Stimulated activated CD4-positive, alpha-beta T cell treated with anti-CD3 and anti-CD28 coated beads, Interleukin-2, amount 100 ng/mL, for 24 hours (primary cell): ENCODE results near the gene FHIP1B.

ENCODE experiments used
- DNase-seq, 2 donors: peaks; one replicate each; pipeline ENCODE4 v3.0.0-alpha.2; 2020

FHIP1B gene

DNA sequence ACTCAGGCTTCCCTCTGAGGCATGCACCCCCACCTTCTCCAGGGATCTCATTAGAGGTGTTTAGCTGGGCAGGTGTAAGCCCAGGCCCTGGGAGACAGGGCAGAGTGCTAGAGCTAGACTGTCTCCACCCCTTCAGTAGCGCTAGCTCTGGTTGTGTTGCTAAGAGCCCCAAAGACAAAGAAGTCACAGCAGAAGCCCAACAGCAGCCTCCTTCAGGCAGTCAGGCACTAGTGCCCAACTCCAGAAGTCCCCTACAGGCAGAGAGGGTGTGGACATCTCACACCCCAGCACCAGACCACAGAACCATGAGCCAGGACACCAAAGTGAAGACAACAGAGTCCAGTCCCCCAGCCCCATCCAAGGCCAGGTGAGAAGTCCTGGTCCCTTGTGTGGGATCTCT is 4.5 kb upstream of the FHIP1B start, which contains the start of gene CNGA4:
Gene CNGA4 (plus strand): TSS at position 188 of the 400 bp plus-strand sequence. CDS start 118 bp downstream, at position 306.
- DNase-seq: no peak

DNA sequence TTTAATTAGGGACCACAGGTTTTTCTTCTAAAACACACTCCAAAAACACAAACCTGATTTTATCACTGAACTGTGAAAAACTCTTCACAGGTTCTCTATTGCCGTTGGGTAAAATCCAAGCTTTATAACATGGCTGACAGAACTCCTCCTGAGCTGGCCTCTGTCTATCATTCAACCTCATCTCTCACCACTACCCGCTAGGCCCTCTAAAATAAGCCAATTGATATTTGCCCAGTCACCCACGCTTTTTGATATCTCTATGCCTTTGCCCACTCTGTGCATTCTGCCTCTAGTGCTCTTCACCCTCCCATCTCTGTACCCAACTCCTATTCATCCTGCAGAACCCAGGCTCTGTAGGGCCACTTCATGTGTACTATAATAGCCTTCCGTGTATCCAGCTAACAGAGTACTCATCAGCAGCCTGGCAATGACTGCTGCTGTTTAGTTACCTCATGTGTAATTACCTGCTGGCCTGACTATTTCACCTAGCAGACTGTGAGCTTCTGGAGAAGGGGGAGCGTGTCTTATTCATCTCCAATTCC is 3.4 kb upstream of the FHIP1B start:
- DNase-seq: no peak

- DNase-seq: no peak
Measured at GRCh38 chr11:6237266-6237665, 2.8 kb upstream of the FHIP1B start.

- DNase-seq: no peak
Measured at GRCh38 chr11:6233984-6234386, 451 bp downstream of the FHIP1B start.

GRCh38 chr11:6232899-6233298 is 1.5 kb downstream of the FHIP1B start:
- no peak for DNase-seq

- DNase-seq: no peak
Measured at GRCh38 chr11:6229911-6230310, 4.5 kb downstream of the FHIP1B start.

GRCh38 chr11:6228520-6228919 is 5.9 kb downstream of the FHIP1B start:
- DNase-seq: no peak

DNA sequence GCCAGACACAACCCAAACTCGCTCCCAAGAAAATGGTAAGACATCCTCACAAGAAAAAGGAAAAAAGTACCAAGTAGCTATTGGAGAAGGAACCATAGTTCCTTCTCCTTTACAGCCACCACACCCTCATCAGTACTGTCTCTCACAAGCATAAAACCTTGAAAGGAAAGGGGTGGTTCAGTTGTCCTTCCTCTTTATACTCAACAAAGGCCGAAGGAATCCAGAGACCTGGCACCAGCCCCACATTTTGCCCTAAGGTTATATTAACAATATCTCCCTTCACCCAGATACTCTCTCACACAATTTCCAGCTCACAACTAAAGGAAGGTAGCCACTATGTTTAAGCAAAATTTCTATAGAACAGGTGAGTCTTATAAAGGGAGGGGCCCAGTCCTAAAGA is 8.5 kb downstream of the FHIP1B start:
- DNase-seq: no peak

DNA sequence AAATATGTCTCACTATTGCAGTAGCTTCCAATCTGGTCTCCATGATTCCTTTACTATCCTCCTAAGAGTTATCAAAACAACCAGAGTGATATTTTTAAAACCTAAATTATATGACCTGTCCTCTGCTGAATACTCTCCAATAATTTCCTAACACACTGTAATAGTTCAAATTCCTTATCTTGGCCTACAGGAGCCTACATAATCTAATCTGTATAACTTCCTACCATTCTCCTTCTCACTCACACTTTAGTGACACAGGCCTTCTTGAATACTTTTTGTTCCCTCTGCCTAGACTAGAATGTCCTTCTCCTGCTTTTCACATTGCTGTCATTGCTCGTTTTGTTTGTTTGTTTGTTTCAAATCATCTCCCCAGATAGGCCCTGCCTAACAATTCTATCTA is 9.4 kb downstream of the FHIP1B start:
- no peak for DNase-seq

DNA sequence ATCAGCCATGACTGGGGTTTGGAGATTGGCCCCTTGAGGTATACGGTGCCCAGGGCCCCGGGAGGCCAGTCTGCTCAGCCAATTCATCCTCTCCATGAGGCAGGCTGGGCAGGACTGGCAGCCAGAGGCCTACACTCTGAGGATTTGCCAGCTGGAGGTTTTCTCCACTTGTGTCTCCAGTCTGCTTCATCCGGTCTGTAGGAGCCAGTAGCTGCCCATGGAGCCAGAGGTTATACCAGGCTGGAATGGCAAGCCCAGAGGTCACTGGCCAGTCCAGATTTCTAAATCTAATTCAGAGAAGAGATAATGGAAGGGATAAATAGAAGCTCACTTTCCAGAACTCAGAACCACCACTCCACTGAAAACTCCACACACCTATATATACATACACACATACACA is 10.0 kb downstream of the FHIP1B start:
- DNase-seq: no peak

DNA sequence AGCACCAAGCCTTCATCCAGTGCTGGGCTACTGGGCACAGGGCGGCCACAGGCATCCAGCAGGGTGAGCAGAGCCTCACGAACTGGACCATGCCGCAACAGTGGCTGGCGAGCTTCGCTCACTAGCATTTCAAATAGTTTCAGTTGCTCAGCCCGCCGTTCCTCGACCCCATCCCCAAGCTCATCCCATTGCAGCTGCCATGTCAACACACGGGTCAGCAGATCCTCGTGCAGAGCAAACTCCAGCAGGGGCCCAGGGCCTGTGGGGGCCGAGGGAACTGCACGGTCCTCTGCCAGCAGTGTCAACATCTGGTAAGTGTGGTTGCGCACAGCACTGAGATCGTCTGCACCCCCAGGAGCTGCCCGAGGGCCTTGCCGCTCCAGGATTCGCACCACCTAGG is 10.6 kb downstream of the FHIP1B start:
- DNase-seq: no peak

DNA sequence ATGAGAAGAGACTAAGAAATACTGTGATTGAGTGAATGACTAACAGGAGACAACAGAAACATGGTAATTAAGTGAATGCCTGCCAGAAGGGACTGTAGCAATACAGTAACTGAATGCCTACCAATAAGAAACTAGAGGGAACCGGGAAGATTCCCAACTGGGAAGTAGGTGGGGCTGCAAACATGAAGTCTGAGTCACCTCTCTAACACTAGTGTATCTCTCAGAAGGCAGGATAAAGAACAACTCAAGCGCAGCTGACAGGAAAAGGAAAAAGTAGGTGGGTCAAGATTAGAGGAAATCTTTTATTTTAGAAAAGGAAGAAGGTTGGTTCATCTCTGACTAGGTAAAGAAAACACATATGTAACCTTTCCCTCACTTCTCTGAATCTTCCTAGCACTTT is 15.1 kb downstream of the FHIP1B start:
- no peak for DNase-seq

DNA sequence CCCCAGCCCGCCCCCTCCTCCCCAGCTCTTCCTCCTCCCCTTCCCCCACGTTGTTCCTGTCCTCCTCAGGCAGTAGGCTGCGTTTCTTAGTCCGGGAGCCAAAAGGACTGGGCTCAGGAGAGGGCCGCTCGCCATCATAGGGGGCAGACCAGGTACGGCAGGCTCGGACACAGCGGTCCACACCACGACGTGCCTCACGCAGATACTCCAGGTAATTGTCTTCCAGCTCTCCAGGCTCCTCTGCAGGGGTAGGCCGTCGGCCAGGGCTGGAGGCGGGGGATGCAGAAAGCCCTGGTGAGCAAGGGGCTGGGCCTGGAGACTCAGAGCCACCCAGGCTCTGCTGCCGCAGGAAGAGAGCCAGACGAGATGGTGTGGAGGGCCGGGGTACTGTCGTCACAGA is 16.7 kb downstream of the FHIP1B start:
- no peak for DNase-seq

GRCh38 chr11:6216501-6216900 is 17.9 kb downstream of the FHIP1B start:
- no peak for DNase-seq

GRCh38 chr11:6214530-6214929 is 19.9 kb downstream of the FHIP1B start:
- DNase-seq: no peak

- DNase-seq: no peak
Measured at GRCh38 chr11:6210274-6210955, 24.0 kb downstream of the FHIP1B start.

DNA sequence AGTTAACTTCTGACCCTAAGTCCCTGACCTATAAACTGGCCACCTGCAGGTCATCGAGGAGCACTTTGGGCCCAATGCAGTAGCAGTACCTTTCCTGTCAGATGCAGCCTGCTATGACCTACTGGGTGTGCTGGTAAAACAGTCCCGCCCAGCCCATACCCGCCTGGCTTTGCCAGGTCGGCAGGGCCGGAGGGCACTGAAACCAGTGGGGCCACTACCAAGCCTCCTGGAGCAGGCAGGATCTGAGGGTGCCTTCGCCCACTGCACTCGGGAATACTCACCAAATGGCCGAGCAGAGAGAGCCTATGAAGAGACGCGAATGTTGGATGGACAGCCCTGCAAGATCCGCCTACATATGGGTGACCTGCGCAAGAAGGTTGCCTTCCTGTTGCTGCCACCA is 24.6 kb downstream of the FHIP1B start:
- no peak for DNase-seq

GRCh38 chr11:6206456-6207180 is 27.8 kb downstream of the FHIP1B start:
- no peak for DNase-seq

- DNase-seq: no peak
Measured at GRCh38 chr11:6205366-6205765, 29.1 kb downstream of the FHIP1B start, which contains the start of gene C11orf42. TSS of gene C11orf42 (plus strand) at chr11:6205557. CDS start at chr11:6205616, 59 bp downstream.

- no peak for DNase-seq
Measured at GRCh38 chr11:6204706-6205105, 29.7 kb downstream of the FHIP1B start.

GRCh38 chr11:6203327-6203726 is 31.1 kb downstream of the FHIP1B start:
- DNase-seq: no peak

DNA sequence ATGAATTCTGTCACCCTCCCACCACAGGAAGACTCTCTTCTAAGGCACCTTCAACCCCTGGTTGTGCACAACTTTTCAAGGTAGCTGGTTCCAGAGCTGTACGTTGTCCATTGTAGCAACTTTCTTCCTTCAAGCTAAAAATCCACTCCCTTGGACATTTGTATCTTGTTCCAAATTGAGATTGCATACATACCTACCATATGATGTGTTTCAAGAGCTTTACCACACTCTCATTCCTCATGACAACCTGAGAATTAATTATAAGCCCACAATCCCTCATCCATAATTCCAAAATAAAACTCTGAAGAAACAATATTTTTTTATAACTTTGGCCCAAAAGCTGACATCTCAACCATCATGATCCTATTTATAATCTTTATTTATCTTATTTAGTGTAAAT is 32.4 kb downstream of the FHIP1B start:
- DNase-seq: no peak

- no peak for DNase-seq
Measured at GRCh38 chr11:6201481-6201880, 33.0 kb downstream of the FHIP1B start.

DNA sequence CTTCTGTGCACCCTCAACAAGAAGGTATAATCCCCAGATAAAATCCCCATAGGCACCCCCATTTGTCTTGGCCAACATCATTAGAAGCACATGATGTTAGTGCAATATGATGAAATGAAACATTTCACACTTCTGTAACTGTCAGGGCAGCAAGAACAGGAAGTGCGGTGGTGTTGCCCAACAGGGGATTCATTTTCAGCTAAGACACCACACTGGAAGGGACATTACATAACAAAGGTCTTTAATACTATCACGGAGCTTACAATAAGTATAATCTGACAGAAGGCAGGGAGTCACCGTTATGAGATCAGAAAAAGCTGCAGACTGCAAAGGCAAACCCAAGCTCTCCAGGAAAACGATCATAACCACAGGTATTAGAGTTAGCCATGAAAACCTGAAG is 33.5 kb downstream of the FHIP1B start:
- DNase-seq: no peak
